ENCODE data around the gene MT1F.
A peak's percentile ranks its signal among the peaks of the same experiment; 100 is the strongest.
"Not testable (repeated sequence)": the region's sequence is repeated elsewhere in the genome, so short reads cannot be mapped to it uniquely, and the experiment has no call there.

The MT1F gene

DNA sequence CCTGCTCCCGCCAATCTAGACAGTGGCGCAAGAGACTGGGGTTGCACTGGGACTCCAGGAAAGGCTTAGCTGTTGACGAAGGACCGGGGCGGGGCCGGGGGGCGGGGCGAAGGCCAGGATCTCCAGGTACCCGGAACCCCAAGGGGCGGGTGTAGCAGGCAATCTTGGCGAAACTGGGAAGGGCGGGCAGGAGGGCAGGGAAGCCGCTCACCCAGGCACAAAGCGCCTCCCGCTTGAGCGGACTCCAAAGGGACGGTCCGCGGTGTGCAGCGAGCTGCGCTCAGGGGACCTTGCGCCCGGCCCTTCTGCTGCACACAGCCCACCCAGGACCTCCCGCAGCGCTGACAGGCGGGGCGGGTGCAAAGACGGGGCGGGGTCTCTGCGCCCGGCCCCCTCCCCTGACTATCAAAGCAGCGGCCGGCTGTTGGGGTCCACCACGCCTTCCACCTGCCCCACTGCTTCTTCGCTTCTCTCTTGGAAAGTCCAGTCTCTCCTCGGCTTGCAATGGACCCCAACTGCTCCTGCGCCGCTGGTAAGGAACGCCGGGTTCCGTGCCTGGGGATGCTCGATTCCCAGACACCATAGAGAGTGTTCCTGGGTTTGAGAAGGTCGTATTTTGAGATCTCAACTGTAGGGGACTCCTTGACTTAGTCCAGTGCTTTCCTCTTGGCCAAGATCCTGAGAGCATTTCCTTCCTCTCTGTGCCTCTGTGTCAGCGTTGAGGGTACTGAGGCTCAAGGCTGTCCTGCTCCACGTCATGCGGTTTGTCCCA lies at the start of gene MT1F:
Gene MT1F (plus strand): TSS at position 405 of the 772 bp plus-strand sequence. CDS start 100 bp downstream, at position 505.
- DNase-seq, result no peak

- DNase-seq, result peak; percentile 90
Observed at GRCh38 chr16:56608043-56608875, 49.5 kb upstream of the MT1F start, which contains the start of gene MT2A. MT2A (plus strand) TSS chr16:56608584; CDS start chr16:56608656, 72 bp downstream.

- DNase-seq, result no peak
Observed at GRCh38 chr16:56608876-56609462, 48.8 kb upstream of the MT1F start.

DNA sequence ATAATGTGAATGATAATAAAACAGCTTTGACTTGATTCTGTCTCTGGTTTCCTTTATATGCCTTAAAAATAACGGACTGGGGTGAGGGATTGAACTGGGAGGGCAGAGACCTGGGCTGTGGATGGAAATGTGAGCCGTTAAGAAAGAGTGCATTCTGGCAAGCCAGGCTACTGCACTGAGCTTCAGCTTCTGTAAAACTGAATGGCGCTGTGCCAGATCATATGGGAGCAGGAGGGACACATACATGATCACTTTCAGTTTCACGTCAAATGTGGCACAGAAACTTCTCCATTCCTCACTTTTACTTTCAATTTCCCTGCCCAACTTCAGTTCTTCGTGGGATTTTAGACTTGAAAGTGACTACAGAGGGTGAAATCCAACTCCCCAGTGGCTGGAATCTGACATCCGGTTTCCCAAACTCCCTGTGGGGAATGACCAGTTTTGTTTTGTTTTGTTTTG lies 48.3 kb upstream of the MT1F start:
- DNase-seq, result peak; percentile 47

DNA sequence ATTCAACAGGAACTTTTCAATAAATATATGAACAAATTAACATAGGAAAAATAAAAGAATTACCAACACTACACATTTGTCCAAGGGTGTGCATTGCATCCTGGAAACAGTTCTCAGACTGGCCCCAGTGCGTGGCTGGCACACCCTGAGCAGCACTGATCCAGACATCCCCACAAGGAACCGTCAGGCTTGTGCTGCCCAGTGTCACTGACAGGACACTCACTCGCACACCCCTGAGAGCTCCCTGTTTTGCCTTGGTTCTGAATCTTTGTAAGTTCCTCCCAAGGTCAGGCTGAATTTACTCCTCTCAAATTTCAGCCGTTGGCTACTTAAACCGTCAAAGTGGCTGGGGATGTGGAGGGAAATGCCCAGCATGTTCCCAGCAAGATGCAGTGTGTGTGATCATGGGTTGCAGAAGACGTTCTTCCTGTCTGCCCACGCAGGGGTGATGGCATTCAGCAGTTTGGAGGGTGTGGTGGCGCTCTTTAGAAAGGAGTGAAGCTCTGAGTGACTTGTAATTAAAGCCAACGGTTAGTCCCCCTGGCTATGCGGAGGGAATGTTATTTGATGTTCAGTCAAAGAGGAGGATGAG lies 47.6 kb upstream of the MT1F start:
- DNase-seq, result peak; percentile 74

DNA sequence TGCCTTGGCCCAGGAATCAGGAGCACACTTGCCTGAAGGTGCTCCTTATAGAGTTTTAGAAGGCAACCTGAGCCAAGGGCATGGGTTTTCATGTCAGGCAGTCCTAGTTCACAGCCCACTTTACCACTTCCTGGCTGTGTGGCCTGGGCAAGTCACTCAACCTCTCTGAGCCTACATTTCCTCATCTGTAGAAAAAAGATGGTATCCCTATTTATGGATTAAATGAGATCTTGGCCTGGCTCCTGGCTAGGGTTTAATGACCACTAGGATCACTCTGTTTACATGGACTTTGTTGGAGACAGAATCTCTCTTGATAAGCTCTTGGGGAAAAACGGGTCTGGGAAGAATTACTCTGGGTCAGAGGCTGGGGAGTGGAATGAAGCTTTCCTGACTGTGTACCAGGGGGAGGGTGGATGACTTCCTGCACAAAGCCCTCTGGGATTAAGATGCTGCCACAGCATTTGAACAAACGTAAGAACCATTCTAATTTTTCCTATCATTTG lies 47.1 kb upstream of the MT1F start:
- DNase-seq, result no peak

DNA sequence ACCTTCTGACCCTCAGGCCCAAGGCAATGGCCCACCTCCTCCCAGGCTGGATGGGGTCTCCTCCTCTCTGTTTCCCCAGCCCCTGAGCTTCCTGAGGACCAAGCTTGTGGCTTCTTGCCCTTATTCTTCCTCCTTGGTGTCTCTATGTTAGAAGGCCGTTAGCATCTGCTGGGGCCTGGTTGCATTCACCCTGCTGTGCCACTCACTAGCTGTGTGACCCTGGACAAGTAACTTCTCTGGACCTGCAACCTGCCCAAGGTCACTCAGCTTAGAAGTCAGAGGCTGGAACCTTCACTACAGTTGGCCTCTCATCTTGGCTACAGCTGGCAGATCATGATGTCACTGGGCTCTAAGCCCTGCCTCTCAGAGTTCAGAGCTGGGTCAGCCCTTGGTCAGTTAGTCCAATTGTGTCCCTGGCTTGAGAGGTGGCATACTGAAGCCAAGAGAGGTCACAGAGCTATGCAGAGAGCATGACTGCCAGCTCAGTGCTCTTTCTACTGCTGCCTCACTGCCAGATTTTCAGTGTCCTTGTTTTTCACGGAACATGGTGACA lies 46.4 kb upstream of the MT1F start:
- DNase-seq, result no peak

GRCh38 chr16:56613706-56614105 lies 44.1 kb upstream of the MT1F start:
- DNase-seq, result no peak

DNA sequence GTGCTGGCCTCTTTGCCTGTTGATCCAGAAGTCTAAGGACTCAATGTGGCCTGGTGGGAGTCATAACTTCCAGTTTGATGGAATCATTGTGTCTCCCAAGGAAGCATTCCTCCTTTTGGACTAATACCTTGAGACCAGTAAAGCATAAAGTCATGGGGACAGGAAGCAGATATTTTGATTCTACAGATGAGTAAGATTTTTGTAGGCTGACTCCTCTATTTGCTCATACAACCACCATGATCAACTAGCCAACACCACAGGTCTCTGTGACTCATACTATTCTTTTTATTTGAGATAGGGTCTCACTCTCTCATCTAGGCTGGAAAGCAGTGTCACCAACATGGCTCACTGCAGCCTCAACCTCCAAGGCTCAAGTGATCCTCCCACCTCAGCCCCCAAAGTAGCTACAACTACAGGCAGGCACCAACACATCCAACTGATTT lies 43.2 kb upstream of the MT1F start:
- no peak for DNase-seq

GRCh38 chr16:56615353-56615752 lies 42.4 kb upstream of the MT1F start:
- DNase-seq, result no peak

DNA sequence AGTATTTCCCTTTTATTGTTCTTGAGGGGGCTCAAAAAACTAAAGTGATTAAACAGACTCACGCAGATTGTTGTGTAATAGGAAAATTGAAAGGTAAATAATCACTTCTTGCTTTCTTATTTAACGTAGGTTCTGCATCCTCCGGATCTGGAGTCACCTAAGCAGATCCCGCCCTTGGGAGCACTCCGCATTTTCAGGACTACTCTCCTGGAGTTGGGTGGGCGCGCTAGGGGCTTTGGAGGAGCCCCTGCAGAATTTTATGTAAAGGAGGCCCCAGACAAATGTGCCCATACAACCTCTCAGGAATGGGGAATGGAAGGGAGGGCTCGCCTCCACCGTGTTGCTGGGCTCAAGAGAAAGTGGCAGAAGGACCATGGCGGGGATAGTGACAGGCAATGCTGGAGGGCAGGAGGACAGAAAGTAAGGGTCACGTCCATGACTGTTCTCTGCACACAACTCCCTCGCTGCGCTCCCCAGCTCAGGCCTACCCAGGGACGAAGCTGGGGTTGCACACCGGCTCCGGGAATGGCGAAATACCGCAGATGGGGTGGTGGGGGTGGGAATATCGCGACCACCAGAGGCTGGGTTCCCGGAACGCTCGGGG lies 41.0 kb upstream of the MT1F start:
- no peak for DNase-seq

DNA sequence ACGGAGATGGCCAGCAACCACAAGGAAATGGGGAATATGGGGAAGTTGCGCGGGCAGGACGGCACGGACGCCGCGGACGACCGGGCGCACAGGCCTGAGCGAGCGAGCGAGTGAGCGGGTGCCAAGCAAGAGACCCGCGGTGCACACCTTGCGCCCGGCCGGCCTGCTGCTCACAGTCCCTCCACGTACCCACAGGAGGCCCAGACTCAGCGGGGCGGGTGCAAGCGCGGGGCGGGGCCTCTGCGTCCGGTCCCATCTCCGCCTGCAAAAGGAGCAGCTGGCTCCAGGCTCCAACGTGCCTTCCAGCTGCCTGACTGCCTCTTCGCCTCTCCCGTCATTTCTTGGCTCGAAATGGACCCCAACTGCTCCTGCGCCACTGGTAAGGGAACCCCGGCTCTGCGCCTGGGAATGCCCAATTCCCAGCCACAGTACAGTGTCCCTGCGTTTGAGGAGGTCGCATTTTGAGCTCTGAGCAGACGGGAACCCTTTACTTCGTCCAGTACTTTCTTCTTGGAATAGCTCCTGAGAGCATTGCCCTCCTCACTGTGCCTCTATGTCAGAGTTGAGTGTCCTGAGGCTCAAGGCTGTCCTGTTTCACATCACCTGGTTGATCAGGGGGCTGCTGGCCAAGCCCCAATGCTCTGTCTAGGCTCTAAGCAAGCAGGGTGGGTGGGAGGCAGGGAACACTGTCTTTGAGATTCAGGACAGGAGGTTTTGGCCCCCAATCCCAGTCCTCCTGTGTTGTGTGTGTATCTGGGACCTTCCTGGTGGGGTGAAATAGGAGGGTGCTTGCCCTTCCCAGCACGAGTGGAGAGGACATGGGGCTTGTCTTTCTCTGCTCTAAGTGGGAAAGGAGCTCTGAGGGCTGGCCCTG lies 40.3 kb upstream of the MT1F start:
- DNase-seq, result no peak

DNA sequence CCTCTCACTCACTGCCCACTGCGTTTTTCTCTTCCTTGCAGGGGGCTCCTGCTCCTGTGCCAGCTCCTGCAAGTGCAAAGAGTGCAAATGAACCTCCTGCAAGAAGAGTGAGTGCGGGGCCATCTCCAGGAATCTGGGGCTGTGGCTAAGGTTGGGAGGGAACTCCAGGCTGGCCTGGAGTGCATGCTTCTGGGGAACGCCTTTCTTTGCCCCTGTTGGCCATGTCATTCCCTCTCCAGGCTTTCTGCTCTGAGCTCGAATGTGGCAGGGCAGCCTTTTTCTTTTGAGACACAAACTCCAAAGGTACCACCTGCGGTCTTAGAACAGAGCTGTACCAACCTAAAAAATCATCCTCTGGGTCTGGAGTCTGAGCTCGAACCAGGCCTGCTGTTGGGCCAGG lies 39.6 kb upstream of the MT1F start:
- no peak for DNase-seq

DNA sequence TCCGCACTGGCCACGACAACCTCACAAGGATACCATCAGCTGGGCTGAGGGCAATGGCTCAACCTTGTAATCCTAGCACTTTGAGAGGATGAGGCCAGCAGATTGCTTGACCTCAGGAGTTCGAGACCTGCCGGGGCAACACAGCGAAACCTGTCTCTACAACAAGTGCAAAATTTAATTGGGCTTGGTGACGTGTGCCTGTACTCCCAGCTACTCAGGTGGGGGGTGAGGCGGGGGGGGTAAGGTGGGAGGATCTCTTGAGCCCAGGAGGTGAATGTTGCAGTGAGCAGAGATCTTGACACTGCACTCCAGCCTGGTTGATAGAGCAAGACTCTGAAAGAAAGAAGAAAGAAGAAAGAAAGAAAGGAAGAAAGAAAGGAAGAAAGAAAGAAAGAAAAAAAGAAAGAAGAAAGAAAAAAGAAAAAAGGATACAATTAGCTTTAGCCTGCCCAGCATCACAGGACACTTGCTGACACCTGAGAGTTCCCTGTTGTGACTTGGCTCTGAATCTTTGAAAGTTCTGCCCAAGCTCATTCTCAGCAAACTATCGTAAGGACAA lies 37.3 kb upstream of the MT1F start:
- no peak for DNase-seq

GRCh38 chr16:56621665-56622445 lies 35.9 kb upstream of the MT1F start:
- not testable (repeated sequence) for DNase-seq

DNA sequence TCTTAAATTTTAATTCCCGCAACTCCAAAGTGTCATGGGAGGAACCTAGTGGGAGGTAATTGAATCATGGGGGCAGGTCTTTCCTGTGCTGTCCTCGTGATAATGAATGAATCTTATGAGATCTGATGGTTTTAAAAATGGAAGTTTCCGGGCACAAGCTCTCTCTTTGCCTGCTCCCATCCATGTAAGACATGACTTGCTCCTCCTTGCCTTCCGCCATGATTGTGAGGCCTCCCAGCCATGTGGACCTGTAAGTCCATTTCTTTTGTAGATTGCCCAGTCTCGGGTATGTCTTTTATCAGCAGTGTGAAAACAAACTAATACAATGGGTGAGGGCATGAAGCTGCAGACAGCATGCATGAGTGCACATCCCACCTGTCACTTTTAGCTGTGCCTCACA lies 34.6 kb upstream of the MT1F start:
- not testable (repeated sequence) for DNase-seq

GRCh38 chr16:56623637-56624036 lies 34.1 kb upstream of the MT1F start:
- no peak for DNase-seq

DNA sequence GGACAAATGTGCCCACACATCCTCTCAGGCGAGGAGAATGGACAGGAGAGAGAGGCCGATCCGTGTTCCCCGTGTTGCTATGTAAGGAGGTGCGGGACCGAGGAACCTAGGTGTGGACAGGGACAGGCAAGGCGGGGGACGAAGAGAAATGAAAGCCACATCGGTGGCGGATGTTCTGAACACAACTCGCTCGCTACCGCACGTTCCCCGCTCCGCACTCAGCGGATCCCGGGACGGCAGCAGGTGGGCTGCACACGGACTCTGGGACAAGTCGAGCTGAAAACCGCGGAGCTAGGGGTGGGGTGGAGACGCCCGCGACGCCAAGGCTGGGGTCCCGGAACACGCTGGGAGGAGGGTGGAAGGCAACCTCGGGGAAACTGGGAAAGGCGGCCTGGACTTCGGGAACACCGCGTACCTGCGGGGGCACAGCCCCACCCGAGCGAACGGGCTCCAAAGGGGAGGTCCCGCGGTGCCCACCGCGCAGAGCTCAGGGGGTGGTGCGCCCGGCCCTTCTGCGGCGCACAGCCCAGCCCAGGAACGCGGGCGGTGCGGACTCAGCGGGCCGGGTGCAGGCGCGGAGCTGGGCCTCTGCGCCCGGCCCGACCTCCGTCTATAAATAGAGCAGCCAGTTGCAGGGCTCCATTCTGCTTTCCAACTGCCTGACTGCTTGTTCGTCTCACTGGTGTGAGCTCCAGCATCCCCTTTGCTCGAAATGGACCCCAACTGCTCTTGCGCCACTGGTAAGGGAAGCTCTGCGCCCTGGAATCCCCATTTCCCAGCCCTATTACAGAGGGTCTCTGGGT lies 32.4 kb upstream of the MT1F start, which contains the start of gene MT1E:
Gene MT1E (plus strand): TSS at position 642 of the 803 bp plus-strand sequence. CDS start 71 bp downstream, at position 713.
- no peak for DNase-seq

Data from amniotic stem cell (primary cell).